Embryonic facial prominence (tissue), 1 donor: ENCODE data around the gene SETD4.

Experiments used
- DNase-seq: peaks from one replicate; pipeline ENCODE4 v3.0.0-alpha.2; 2016; ENCODE audit errors: extremely low spot score

The SETD4 gene

GRCh38 chr21:36047139-36047538, 13.2 kb downstream of the SETD4 start:
- no peak for DNase-seq

- DNase-seq = no peak
These were observed 14.3 kb downstream of the SETD4 start for GRCh38 chr21:36045993-36046392.

GRCh38 chr21:36044056-36044455, 16.3 kb downstream of the SETD4 start:
- DNase-seq = no peak

- no peak for DNase-seq
These were observed 18.4 kb downstream of the SETD4 start for GRCh38 chr21:36041910-36042309.

GRCh38 chr21:36040389-36040788, 19.9 kb downstream of the SETD4 start:
- DNase-seq = no peak

GRCh38 chr21:36039861-36040260, 20.5 kb downstream of the SETD4 start:
- no peak for DNase-seq

GRCh38 chr21:36038701-36039497, 21.4 kb downstream of the SETD4 start:
- DNase-seq = no peak

GRCh38 chr21:36035381-36035791, 24.9 kb downstream of the SETD4 start:
- DNase-seq = no peak

GRCh38 chr21:36034211-36034913, 26.0 kb downstream of the SETD4 start:
- DNase-seq = no peak

GRCh38 chr21:36032647-36033406, 27.5 kb downstream of the SETD4 start:
- no peak for DNase-seq

GRCh38 chr21:36030581-36031189, 29.6 kb downstream of the SETD4 start:
- DNase-seq = no peak

- no peak for DNase-seq
These were observed 31.0 kb downstream of the SETD4 start for GRCh38 chr21:36029309-36029708.

- DNase-seq = peak; percentile 73
These were observed 31.9 kb downstream of the SETD4 start for GRCh38 chr21:36028127-36029069.

GRCh38 chr21:36027347-36027746, 33.0 kb downstream of the SETD4 start:
- DNase-seq = no peak

- DNase-seq = no peak
These were observed 35.5 kb downstream of the SETD4 start for GRCh38 chr21:36024782-36025181.

GRCh38 chr21:36023092-36023480, 37.2 kb downstream of the SETD4 start:
- DNase-seq = peak; percentile 7

GRCh38 chr21:36022427-36023091, 37.8 kb downstream of the SETD4 start:
- no peak for DNase-seq

- DNase-seq = no peak
These were observed 39.0 kb downstream of the SETD4 start for GRCh38 chr21:36021251-36021837.

GRCh38 chr21:36015045-36015444, 45.3 kb downstream of the SETD4 start:
- DNase-seq = no peak

GRCh38 chr21:36010801-36011200, 49.5 kb downstream of the SETD4 start:
- no peak for DNase-seq
